T-helper 2 cell treated with Interferon-gamma antibody and Interleukin-4, amounts not matched to agents 5 μg/mL and 100 μg/mL, for 36 hours (primary cell): Measurements from ENCODE around the gene ZNF429.
"Not testable (repeated sequence)": the region's sequence is repeated elsewhere in the genome, so short reads cannot be mapped to it uniquely, and the experiment has no call there.

Source experiments
- DNase-seq: peaks from one replicate; pipeline ENCODE4 v3.0.0; 2021; ENCODE audit warnings: low spot score
- H3K27ac Mint-ChIP-seq: one replicate; pipeline ENCODE4 v1.8.0; 2021; ENCODE audit warnings: mild to moderate bottlenecking, mixed read lengths
- H3K27me3 Mint-ChIP-seq: one replicate; pipeline ENCODE4 v1.8.0; 2021; ENCODE audit warnings: low read depth, mixed read lengths
- H3K36me3 Mint-ChIP-seq: one replicate; pipeline ENCODE4 v1.8.0; 2021; ENCODE audit warnings: low read depth, mixed read lengths
- H3K4me1 Mint-ChIP-seq: one replicate; pipeline ENCODE4 v1.8.0; 2021; ENCODE audit warnings: low read depth, mixed read lengths
- H3K4me3 Mint-ChIP-seq: one replicate; pipeline ENCODE4 v1.8.0; 2022; ENCODE audit warnings: mild to moderate bottlenecking, moderate library complexity, mixed read lengths
- H3K9me3 Mint-ChIP-seq: one replicate; pipeline ENCODE4 v1.8.0; 2021; ENCODE audit warnings: mixed read lengths

The ZNF429 gene

DNA sequence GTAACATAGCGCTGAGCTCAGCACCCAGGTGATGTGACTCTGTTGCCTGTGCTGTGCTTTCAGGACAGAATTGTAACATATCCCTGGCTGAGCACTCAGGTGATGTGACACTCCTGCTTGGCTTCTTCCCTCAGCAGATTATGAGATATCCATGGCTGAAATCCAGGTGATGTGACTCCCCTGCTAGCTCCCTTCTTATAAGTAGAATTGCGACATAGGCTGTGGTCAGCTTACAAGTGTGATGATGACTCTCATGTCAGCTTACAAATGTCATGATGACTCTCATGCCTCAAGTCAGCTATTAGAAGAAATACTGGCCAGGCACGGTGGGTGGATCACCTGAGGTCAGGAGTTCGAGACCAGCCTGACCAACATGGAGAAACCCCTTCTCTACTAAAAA is 14.3 kb upstream of the ZNF429 start:
- Mint-ChIP-seq H3K27me3 (no peaks in the 10 kb centered on the region), H3K9me3 (peaks cover 68% of the 10 kb centered on the region), H3K4me1 (no peaks in the 10 kb centered on the region), H3K4me3 (no peak overlapping the region), H3K36me3 (peaks cover 4% of the 10 kb centered on the region), H3K27ac (no peak overlapping the region)
- DNase-seq = no peak

DNA sequence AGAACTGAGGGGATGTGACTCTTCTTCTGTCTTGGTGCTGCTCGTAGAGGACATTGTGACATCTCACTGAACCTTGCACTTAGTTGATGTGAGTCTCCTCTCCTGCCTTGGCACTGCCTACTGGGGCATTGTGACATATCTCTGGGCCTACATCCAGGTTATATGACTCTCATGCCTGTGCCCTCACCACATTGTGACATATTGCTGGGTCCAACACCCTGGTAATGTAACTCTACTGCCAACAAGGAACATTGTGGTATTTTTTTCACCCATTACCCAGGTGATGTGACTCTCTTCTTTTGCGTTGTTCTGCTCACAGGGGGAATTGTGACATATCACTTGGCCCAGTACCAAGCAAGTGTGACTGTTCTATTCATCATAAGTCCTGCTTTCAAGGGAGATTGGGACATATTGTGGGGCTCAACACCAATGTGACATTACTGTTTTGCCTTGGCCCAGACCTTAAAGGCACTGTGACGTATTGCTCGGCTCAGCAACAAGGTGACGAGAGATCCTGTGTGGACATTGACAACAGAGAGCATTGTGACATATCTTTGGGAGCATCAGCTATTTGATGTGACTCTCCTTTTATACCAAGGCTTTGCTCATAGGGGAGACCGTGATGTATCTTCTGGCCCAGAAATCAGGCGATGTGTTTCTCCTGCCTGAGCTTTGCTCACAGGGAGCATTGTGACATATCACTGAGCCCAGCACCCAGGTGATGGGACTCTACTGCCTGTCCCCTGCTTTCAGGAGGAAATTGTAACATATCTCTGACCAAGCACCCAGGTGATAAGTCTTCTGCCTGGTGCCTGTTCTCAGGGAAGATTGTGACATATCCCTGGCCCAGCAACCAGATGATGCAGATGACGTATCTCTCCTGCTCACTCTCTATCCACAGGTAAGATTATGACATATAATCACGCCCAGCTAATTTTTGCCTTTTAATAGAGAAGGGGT is 12.2 kb upstream of the ZNF429 start:
- DNase-seq = no peak
- peaks cover 74% of the 10 kb centered on the region for H3K9me3 Mint-ChIP-seq
- no peaks in the 10 kb centered on the region for H3K4me1 Mint-ChIP-seq
- no peak overlapping the region for H3K27ac Mint-ChIP-seq
- H3K36me3 Mint-ChIP-seq = peaks cover 5% of the 10 kb centered on the region
- H3K27me3 Mint-ChIP-seq = no peaks in the 10 kb centered on the region
- no peak overlapping the region for H3K4me3 Mint-ChIP-seq

DNA sequence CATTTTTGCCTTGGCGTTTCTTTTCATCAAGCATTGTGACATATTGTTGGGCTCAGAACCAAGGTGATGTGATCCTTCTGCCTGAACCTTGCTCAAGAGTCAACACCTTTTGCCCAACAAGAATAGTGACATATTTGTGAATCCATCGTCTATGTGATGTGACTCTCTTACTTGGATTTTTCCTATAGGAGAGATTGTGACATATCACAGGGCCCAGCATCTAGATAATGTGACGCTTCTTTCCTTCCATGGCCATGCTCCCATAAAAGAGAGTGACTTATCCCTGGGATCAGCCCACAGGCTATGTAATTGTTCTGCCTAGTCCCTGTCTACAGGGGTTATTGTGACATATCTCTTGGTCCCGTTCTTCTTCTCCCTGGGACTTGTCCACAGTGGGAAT is 8.5 kb upstream of the ZNF429 start:
- H3K36me3 Mint-ChIP-seq = peaks cover 4% of the 10 kb centered on the region
- H3K4me1 Mint-ChIP-seq = no peaks in the 10 kb centered on the region
- no peak overlapping the region for H3K4me3 Mint-ChIP-seq
- peaks cover 59% of the 10 kb centered on the region for H3K9me3 Mint-ChIP-seq
- no peaks in the 10 kb centered on the region for H3K27me3 Mint-ChIP-seq
- no peak for DNase-seq
- no peak overlapping the region for H3K27ac Mint-ChIP-seq

DNA sequence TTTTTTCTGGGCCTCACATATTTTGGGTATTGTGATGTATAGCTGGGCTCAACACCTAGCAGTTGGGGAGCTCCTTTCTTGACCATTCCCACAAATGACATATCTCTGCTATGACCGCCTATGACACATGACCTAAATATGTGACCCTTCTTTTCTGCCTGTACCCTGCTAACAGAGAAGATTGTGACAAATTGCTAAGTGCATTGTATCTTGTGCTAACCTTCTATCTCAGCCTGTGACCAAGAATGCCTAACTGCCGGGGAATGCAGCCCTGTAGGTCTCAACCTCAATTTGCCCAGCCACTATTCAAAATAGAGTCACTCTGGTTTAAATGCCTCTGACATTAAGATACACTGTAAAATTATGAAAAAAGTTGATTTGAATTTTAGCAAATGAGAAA is 6.8 kb upstream of the ZNF429 start:
- H3K27me3 Mint-ChIP-seq = no peaks in the 10 kb centered on the region
- no peak for DNase-seq
- no peak overlapping the region for H3K27ac Mint-ChIP-seq
- H3K4me3 Mint-ChIP-seq = no peak overlapping the region
- H3K9me3 Mint-ChIP-seq = peaks cover 46% of the 10 kb centered on the region
- peaks cover 4% of the 10 kb centered on the region for H3K36me3 Mint-ChIP-seq
- H3K4me1 Mint-ChIP-seq = no peaks in the 10 kb centered on the region

DNA sequence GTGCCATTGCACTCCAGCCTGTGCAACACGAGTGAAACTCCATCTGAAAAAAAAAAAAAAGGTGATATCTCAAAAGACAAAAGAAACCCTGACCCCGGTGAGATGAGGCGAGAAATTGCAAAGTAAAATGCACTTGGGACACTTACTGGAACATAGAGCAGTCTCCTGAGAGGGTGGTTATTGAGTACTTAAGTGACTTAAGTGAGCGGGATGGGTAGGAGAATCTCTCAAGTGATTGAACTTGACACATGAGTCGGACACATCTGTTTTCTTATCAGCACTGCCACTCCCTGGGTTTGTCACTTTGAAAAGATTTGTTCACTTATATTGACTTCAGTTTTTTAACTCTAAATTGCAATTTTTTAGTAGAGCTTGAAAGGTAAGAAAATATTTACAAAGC is 2.8 kb downstream of the ZNF429 start:
- no peak overlapping the region for H3K4me3 Mint-ChIP-seq
- H3K27ac Mint-ChIP-seq = no peak overlapping the region
- H3K4me1 Mint-ChIP-seq = peaks cover 8% of the 10 kb centered on the region
- H3K36me3 Mint-ChIP-seq = peaks cover 38% of the 10 kb centered on the region
- no peaks in the 10 kb centered on the region for H3K27me3 Mint-ChIP-seq
- no peak for DNase-seq
- H3K9me3 Mint-ChIP-seq = peaks cover 40% of the 10 kb centered on the region

DNA sequence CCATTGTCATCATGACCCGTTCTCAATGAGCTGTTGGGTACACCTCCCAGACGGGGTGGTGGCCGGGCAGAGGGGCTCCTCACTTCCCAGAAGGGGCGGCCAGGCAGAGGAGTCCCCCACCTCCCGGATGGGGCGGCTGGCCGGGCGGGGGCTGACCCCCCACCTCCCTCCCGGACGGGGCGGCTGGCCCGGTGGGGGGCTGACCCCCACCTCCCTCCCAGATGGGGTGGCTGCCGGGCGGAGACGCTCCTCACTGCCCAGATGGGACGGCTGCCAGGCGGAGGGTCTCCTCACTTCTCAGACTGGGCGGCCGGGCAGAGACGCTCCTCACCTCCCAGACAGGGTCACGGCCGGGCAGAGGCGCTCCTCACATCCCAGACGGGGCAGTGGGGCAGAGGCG is 5.7 kb downstream of the ZNF429 start:
- peaks cover 49% of the 10 kb centered on the region for H3K9me3 Mint-ChIP-seq
- not testable (repeated sequence) for H3K27ac Mint-ChIP-seq, DNase-seq, H3K27me3 Mint-ChIP-seq, H3K4me3 Mint-ChIP-seq, H3K4me1 Mint-ChIP-seq
- peaks cover 38% of the 10 kb centered on the region for H3K36me3 Mint-ChIP-seq

DNA sequence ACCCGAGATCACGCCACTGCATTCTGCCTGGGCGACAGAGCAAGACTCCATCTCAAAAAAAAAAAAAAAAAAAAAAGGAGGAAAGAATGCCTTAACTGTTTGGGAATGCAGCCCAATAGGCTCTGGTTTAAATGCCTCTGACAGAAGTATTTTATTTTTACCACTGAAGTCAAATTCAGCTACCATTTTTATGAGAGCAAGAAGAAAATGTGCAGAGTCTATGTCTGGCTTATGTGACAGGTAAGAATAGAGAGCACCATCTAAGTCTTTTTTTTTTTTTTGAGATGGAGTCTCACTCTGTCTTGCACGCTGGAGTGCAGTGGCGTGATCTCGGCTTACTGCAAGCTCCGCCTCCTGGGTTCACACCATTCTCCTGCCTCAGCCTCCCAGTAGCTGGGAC is 7.2 kb downstream of the ZNF429 start:
- Mint-ChIP-seq H3K9me3 (peaks cover 57% of the 10 kb centered on the region), H3K36me3 (peaks cover 34% of the 10 kb centered on the region)
- H3K4me1 Mint-ChIP-seq, DNase-seq, H3K27ac Mint-ChIP-seq, H3K27me3 Mint-ChIP-seq, H3K4me3 Mint-ChIP-seq: not testable (repeated sequence)

DNA sequence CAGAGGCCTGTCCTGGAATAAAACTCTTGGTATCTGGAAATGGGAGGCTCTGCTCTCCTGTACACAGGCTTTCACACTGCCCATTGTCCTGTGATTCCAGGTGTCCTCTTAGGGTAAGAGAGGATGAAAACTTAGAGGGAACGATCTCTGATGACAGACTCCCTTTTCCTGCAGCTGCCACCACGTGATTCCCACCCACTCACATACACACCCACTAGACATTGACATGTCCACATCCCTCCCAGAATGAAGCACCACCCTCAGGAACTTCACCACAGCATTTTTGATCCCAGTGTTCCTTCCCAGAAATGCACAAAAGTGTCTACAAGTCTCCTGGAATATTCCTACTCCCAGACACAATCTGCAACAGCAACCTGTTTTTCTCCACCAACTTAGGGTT is 8.2 kb downstream of the ZNF429 start:
- H3K36me3 Mint-ChIP-seq = peaks cover 30% of the 10 kb centered on the region
- peaks cover 53% of the 10 kb centered on the region for H3K9me3 Mint-ChIP-seq
- H3K4me1 Mint-ChIP-seq = no peaks in the 10 kb centered on the region
- DNase-seq = no peak
- no peak overlapping the region for H3K4me3 Mint-ChIP-seq
- H3K27me3 Mint-ChIP-seq = no peaks in the 10 kb centered on the region
- H3K27ac Mint-ChIP-seq = no peak overlapping the region

DNA sequence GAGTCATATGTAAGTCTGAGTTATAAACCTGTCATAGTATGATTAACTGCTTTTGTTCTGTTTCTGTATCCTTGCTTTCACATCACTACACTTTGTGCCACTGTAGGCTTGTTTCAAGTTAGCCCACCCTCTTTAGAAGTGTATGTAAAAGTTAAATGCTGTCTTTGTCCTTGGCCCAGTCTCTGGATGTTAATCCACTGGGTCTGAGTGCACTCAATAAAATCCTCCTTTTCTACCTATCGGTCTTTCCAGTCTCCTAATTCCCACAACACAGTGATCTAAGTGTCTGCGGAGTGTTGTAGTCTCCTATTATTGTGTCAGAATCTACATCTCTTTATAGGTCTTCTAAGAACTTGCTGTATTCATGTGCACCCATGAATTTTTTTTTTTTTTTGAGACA is 14.1 kb downstream of the ZNF429 start:
- H3K36me3 Mint-ChIP-seq = peaks cover 46% of the 10 kb centered on the region
- no peak overlapping the region for H3K4me3 Mint-ChIP-seq
- no peak overlapping the region for H3K27ac Mint-ChIP-seq

DNA sequence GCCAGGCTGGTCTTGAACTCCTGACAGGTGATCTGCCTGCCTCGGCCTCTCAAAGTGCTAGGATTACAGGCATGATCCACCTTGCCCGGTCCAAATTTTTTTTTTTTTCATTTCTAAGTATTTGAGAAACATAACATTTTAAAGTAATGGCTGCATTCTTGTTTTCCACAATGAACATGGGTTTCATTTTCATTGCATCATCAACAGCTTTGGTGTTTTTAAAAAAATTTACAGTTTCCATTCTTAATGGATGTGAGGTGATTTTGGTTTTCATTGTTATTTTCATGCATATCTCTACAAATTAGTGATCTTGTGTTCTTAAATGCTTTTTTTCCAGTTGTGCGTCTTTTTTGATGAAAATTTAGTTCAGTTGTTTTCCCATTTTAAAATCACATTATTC is 27.5 kb downstream of the ZNF429 start:
- no peak for DNase-seq
- Mint-ChIP-seq H3K27ac (no peak overlapping the region), H3K4me3 (no peak overlapping the region), H3K4me1 (no peaks in the 10 kb centered on the region), H3K27me3 (no peaks in the 10 kb centered on the region), H3K36me3 (peaks cover 50% of the 10 kb centered on the region), H3K9me3 (peaks cover 61% of the 10 kb centered on the region)

More for the DNA sequence above, 14.1 kb downstream of the ZNF429 start:
- H3K9me3 Mint-ChIP-seq = peaks cover 55% of the 10 kb centered on the region
- H3K4me1 Mint-ChIP-seq = no peaks in the 10 kb centered on the region
- DNase-seq = no peak
- no peaks in the 10 kb centered on the region for H3K27me3 Mint-ChIP-seq

DNA sequence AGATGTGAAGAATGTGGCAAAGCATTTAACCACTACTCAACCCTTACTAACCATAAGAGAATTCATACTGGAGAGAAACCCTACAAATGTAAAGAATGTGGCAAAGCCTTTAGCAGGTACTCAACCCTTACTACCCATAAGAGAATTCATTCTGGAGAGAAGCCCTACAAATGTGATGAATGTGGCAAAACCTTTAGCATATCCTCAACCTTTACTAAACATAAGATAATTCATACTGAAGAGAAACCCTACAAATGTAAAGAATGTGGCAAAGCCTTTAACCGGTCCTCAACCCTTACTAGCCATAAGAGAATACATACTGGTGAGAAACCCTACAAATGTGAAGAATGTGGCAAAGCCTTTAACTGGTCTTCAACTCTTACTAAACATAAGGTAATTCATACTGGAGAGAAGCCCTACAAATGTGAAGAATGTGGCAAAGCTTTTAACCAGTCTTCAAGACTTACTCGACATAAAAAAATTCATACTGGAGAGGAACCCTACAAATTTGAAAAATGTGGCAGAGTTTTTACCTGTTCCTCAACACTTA is 31.4 kb downstream of the ZNF429 start:
- not testable (repeated sequence) for H3K4me3 Mint-ChIP-seq, H3K27ac Mint-ChIP-seq, H3K4me1 Mint-ChIP-seq, DNase-seq, H3K27me3 Mint-ChIP-seq
- Mint-ChIP-seq H3K36me3 (peaks cover 43% of the 10 kb centered on the region), H3K9me3 (peaks cover 58% of the 10 kb centered on the region)

DNA sequence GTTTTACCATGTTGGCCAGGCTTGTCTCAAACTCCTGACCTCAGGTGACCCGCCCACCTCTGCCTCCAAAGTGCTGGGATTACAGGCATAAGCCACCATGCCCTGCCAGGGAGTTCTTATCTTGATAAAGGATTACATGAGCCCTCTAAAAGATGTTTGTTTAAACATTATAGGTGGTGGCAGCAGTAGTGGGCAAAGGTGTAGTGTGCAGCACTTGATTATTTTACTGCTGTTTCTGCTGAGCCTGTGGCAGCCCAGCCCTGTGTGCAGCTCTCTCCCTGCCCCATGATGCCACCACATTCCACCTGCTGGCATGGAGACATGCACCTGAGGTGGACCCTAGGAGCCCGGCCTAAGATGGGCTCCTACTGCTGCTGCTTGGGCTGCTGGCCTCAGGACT is 54.0 kb downstream of the ZNF429 start:
- no peaks in the 10 kb centered on the region for H3K4me1 Mint-ChIP-seq
- H3K36me3 Mint-ChIP-seq = peaks cover 32% of the 10 kb centered on the region
- no peak for DNase-seq
- no peaks in the 10 kb centered on the region for H3K27me3 Mint-ChIP-seq
- no peak overlapping the region for H3K27ac Mint-ChIP-seq
- no peak overlapping the region for H3K4me3 Mint-ChIP-seq
- H3K9me3 Mint-ChIP-seq = peaks cover 47% of the 10 kb centered on the region

DNA sequence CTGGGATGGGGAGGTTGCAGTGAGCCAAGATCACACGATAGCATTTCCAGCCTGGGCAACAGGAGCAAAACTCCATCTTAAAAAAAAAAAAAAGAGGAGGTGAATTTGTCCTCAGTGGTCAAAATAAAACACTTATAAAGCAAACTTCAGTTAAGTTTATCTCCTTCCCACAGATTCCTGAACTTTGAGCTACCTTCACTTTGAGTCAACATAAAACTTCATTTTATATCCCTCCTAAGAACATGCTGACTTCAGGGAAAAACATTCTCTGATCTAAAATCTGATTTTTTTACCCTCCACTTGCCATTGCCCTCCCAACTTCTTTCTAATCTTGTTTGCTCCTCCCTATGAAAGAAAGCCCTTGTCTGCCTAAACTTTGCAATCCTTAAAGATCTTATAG is 59.0 kb downstream of the ZNF429 start:
- no peaks in the 10 kb centered on the region for H3K27me3 Mint-ChIP-seq
- DNase-seq = no peak
- H3K36me3 Mint-ChIP-seq = peaks cover 49% of the 10 kb centered on the region
- no peak overlapping the region for H3K27ac Mint-ChIP-seq
- H3K4me3 Mint-ChIP-seq = no peak overlapping the region
- H3K4me1 Mint-ChIP-seq = no peaks in the 10 kb centered on the region
- peaks cover 60% of the 10 kb centered on the region for H3K9me3 Mint-ChIP-seq

DNA sequence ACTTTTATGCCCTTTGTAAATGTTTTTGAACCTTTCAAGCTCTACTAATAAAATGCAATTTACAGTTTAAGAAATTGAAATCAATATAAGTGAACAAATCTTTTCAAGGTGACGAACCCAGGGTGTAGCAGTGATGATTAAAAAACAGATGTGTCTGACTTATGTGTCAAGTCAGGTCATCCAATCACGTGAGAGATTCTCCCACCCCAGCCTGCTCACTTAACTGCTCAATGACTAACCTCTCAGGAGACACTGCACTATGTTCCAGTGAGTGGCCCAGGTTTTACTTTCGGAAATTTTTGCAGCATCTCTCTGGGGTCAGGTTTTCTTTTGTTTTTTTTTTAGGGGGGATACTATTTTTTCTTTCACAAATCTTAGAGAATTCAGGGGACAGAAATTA is 60.7 kb downstream of the ZNF429 start:
- DNase-seq = no peak
- Mint-ChIP-seq H3K36me3 (peaks cover 45% of the 10 kb centered on the region), H3K27me3 (no peaks in the 10 kb centered on the region), H3K4me3 (no peak overlapping the region), H3K4me1 (no peaks in the 10 kb centered on the region), H3K9me3 (peaks cover 68% of the 10 kb centered on the region), H3K27ac (no peak overlapping the region)
